Cerebellar cortex (tissue), 1 donor: ENCODE measurements around the gene CARD9.

Experiments
- DNase-seq: peaks from one replicate; pipeline ENCODE4 v3.0.0-alpha.2; 2015; ENCODE audit warnings: low spot score

Gene CARD9

DNA sequence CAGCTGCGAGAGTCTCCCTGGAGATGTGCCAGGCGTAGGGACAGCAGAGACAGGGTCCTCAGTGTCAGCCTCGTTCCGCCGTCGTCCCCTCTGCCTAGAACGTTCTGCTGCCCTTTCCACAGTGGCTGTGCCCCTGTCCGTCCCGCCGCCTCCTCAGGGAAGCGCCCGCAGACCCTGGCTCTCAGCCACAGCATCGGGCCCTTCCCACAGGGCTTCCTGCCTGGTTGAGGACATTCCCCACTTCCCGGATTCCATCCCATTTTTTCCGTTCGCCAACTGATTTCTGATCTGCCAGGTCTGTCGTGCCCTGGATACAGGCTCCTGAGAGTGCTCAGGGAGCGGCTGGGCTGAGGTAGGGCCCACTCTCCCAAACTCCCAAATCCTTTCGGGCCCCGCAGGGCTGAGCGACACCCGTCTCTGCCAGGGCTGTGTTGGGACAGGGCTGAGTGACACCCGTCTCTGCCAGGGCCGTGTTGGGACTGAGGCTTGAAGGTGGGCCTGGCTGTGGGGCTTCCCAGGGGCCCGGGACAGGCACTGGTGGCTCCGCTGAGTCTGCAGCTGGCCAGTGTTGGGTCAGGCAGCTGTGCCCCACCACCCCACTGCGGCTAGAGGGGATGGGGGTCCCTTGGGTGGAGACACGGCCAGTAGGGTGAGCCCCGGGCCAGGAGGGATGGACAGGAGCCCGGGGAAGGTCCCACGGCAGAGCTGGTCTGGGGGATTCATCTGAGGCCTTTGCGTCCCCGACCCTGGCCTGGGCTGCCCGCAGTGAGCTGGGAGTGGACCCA, 25.8 kb downstream of the CARD9 start:
- no peak for DNase-seq

DNA sequence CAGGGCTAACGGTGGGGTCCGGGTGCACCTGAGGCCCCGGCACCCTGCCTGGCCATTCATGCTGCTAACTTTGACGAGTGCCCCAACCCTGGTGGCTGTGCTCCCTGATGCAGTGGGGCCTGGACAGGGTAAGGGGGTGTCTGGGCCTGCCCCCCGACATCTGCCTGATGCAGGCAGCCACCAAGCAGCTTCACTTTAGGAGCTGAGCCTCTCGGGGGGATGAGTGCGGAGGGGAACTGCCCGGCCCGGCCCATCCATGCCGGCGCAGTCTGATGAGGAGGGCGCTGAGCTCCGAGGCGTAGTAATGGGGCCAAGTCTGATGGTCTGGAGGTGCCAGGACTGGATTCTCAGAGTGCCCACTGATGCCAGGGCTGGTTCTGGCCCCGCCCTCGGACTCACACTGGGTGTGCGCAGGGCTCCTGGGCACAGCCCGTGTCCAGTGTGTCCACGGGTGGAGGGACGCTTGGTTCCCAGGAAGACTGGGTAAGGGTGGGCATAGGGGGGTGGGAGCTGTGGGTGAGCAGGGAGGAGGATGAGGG, 26.5 kb downstream of the CARD9 start:
- DNase-seq = peak; percentile 73

DNA sequence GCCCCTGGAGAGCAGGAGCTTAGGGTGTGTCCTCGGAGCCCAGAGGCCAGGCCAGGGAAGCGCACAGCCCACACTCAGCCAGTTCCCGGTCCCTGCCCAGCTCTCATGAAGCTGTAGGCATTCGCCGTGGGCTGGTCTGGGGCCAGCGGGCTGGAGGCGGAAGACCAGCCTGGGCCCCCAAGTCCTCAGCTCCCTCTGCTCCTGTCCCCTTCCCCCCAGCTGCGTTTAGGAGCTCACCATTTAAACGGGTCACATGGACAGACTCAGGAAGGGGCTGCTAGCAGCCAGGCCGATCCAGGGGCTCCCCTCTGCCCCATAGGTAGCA, 27.4 kb downstream of the CARD9 start:
- DNase-seq = no peak

DNA sequence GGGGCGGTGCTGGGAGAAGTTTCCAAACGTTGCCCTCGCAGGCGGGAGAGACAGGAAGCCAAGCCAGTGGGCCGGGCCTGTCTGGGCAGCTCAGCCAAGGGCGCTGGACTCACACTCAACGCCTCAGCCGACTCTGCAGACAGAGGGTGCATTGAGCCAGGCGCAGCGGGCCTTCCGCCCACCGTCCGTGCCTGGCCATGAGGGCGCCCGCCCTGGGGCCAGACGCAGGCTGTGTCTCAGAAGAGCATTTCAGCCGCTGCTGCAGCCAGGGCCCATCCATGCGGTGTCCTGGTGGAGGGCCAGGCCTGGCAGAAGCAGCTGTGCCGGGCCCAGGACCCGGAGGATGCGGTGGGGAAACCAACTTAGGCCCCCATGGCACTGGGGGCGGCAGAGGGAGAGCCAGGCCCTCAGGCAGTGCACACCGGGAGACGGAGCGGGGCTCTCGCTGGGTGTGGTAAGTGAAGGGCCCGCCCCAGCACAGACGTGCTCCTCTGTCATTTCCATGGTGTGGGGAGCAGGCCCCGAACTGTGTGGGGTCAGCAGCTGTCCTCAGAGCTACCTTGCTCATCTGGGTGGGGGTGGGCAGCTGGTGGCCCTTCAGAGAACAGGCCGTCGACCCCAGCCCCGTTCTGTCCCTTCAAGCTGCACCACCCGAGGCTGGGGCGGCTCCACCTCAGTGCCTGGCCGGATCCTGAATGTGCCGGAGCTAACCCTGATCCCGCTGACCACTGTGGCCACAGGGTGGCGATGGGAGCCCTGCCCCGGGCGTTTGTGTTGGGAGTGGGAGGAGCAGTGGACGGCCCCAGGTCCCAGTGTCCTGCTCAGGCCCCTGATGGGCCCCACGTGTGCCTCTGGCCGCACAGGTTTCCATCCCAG, 27.9 kb downstream of the CARD9 start:
- DNase-seq = peak; percentile 74

DNA sequence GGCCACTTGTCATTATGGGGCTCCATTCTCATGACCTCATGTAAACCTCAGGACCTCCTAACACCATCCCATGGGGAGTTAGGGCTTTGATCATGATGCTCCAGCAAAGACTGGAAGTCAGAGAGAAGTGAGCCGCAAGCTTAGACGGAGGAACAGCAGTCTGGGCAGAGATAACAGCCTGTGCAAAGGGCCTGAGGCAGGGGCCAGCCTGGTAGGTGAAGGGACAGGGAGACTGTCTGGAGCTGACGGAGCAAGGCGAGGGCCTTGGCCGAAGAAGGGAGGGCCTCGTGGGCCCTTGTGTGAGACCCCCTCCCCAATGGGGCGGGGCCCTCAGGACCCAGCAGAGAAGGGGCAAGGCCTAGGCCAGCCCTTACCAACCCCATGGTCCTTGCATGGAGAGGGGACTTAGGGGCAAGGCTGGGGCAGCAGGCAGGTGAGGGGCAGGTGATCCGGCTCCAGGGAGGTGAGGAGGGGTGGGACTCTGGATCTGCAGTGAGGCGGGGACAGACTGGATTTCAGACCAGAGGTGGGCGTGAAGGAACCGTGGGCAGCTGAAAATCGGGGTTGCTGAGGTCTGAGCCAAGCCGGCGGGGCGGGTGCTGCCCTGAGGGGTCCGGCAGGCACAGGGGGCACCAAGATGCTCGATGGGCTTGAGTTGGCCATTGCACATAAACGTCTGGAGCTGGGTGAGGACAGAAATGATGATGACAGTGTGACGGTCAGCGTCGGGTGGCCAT, 28.8 kb downstream of the CARD9 start:
- DNase-seq = no peak

DNA sequence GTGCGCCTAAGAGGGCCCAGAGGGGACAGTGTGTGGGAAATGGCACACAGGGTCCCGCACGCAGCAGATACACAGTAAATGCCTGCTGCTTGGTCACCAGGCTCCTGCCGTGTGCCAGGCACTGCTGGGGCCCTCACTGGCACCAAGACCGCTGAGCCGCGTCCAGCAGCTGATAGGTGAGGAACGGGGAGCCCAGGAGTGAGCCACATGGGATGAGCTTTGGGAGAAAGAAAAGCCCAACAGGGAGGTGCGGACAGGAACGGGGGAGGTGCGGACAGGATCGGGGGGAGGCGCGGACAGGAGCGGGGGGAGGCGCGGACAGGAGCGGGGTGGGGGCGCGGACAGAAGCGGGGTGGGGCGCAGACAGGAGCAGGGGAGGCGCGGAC, 29.6 kb downstream of the CARD9 start:
- no peak for DNase-seq

DNA sequence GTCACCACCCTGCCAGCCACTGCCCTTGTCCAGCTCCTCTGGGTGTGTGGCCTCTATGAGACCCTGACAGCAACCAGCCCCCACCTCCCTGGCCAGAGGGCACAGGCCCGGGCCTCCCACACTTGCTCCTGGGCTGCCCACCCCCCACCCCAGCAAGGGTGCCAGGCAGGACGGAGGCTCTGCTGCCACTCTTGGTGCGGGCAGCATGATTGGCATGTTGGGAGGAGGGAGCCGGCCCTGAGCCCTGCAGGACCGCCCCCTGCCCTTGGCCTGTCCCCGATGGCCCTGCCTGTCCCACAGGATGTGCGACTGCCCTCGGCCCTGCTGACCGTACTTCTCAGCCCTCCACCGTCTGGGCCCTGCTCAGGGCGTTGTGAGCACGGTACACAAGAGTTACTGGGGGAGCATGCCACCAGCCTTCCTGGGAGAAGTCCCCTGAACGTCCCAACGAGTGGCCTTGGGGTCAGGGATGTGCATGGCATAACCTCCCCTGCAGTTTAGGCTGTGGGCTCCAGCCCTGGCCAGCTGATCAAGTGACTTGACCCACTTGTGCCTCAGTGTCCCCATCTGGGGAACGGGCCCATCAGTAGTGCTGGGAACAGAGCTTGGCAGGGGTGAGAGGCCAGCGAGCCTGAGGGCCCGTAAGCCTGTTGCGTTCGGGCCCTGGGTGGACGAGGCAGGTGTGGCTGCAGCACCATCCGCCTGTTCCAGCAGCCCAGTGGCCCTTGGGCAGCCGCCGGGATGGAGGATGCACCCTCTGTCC, 30.2 kb downstream of the CARD9 start:
- no peak for DNase-seq

DNA sequence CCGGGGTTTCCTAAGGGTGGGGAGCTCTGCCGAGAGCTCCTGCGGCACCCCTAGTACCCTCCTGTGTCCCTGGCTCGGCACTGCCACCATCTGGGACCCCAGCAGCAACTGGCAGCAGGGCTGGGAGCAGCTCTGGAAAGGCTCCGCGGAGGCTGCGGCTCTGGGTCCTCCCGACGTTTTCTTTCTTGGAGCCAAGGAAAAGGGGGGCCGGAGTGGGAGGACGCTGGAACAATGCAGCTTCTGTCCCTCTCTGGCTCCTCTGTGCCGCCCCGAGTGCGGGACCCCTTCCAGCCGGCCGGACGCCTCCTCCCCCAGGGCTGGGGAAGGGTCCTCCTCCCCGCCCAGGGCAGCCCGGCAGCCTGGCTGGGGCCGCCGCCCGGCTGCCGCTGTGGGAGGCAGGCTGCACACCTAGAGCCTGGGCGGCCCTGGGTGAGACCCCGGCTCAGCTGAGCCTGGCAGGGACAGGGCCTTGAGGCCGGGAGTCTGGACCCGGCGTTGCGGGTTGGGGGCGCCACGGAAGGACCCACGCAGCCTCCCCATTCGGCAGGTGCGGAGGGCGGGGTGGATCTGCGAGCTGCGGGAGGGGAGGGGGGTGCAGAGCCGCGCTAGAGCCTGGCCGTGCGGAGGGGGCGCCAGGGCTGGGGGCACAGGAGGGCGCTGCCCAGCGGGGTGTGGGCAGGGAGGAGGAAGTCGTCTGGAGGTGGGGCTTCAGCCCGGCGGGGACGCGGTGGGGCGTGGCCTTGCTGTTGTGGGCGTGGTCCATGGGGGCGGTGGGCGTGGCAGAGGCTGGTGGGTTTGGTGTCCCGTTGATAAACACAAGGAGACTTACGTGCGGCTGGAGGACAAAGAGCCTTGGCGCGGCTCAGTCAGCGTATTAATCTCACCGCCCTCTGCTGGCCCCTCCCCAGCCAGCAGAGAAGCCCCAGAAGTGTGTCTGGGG, 31.0 kb downstream of the CARD9 start:
- peak; percentile 54 for DNase-seq

DNA sequence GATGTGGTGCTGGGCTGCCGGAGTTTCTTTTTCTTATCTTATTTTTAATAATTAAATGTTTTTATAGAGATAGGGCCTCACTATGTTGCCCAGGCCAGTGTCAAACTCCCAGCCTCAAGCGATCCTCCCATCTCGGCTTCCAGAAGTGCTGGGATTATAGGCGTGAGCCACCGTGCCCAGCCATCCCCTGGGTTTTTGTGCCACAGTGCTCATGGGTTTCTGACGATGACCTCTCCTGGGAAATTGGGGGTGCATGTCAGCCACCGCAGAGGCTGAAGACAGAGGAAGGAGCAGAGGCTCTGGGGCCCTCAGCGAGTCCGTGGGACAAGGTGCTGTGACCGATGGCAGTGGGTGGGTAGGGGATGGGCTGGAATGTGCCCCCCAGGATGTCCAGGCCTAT, 31.7 kb downstream of the CARD9 start:
- no peak for DNase-seq

DNA sequence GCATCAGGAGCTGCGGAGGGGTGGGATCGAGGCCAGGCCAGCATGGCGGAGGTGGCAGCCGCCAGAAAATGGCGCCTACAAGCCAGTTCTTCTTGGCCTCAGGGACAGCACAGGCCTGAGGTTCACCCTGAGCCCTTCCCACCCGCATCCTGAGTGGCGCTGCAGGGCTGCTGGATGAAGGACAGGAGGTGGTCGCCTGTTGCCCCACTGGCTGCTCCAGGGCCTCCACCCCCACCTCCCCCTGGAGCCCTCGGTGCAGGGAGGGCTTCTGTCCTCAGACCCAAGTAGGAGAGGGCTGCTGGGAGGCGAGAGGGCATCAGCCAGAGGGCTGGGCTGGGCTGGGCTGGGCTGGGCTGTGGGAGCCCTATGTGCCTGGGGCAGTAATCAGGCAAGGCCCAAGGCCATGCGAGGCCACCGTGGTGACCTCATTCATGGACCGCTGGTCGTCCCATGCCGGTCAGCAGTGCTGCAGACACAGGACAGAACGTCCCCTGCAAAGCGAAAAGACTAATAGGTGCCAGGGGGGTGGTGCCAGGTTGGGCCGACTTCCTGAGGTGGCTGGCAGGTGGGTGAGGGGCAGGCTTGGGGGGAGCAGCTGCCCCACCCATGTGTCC, 32.3 kb downstream of the CARD9 start:
- DNase-seq = no peak

DNA sequence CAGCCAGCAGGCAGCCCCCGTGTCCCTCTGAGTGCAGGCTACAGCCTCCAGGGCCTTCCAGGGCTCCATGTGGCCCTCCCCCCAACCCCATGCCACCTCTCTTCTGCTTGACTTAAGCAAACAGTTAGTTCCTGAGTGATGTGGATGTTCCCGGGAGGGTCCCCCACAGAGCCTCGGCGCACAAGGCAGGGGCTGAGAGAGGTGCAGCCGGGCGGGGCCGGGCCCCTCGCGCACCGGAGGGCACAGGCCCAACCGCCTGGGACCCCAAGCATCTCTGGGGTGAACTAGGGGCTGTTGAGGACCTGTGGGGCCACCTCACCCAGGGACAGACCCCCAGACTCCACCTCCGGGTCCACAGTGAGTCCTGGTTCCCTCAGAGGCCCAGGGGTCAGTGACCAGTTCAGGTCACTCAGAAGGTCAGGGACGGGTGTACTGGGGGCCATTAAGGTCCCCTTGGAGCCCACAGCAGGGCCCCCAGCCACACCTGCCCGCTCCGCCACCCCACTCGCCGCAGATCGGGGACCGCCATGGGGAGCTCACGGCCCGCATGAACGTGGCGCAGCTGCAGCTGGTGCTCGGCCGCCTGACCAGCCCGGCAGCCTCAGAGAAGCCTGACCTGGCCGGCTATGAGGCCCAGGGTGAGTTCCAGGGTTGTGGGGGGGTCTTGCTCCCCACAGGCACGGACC, 33.0 kb downstream of the CARD9 start:
- DNase-seq = no peak

DNA sequence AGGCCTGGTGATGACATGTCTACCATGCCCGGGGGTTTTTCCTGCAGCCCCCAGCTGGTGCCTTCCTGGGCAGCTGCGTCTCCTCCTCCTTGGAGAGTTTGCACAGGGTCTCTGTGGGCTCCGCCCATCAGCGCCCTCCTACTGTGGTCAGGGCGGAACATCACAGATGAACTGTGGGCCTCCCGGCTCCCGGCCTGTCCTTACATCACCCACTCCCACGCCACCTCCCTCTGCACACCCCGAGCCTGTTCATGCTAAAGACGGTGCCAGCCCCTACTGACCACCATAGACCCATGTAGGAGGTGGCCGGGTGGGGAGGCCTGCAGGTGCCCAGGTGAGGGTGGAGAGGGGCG, 33.5 kb downstream of the CARD9 start:
- DNase-seq = no peak

DNA sequence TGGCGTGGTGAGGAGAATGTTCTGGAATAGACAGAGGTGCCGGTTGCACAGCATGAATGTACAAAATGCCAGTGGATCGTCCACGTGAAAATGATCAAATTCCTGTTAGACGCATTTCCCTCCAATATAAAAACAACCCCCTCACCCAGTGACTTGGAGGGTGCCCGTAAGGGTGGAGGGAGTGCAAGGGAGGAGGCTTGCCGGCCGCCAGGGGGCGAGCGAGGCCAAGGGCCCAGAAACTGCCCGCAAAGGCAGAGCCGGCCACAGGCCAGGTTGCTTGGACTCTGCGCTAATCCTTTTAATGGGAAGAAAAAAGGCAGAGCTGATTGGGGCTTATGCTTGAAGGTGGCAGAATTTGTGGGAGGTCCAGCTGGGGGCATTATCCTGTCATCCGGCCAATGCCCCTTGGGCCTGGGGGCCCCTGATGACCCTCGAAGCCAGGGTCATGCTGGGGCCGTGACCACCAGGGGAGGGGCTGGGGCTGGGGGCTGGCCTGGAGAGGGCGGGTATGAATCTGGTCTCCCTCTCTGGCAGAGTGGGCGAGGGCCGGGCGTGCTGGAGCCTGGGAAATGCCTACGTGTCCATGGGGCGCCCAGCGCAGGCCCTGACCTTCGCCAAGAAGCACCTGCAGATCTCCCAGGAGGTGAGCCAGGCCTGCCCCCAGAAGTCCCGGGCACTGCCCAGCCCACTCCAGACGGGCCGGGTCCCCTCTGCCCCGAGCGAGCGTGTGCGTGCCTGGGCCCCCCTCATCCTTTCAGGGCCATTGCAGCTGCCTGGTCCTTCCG, 34.1 kb downstream of the CARD9 start:
- DNase-seq = peak; percentile 75

DNA sequence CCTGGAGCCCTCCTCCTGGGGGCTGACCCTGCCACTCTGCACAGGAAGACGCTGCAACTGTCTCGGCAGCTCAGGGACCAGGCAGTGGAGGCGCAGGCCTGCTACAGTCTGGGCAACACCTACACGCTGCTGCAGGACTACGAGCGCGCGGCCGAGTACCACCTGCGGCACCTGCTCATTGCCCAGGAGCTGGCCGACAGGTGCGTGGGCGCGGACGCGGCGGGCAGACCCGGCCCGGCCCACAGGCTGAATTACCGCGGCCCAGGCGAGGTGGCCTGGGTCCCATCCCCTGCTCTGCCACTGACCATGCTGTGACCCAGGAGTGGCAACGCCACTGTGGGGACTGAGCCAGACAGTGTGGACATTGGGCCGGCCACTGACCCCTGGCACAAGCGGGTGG, 35.0 kb downstream of the CARD9 start:
- DNase-seq = no peak

DNA sequence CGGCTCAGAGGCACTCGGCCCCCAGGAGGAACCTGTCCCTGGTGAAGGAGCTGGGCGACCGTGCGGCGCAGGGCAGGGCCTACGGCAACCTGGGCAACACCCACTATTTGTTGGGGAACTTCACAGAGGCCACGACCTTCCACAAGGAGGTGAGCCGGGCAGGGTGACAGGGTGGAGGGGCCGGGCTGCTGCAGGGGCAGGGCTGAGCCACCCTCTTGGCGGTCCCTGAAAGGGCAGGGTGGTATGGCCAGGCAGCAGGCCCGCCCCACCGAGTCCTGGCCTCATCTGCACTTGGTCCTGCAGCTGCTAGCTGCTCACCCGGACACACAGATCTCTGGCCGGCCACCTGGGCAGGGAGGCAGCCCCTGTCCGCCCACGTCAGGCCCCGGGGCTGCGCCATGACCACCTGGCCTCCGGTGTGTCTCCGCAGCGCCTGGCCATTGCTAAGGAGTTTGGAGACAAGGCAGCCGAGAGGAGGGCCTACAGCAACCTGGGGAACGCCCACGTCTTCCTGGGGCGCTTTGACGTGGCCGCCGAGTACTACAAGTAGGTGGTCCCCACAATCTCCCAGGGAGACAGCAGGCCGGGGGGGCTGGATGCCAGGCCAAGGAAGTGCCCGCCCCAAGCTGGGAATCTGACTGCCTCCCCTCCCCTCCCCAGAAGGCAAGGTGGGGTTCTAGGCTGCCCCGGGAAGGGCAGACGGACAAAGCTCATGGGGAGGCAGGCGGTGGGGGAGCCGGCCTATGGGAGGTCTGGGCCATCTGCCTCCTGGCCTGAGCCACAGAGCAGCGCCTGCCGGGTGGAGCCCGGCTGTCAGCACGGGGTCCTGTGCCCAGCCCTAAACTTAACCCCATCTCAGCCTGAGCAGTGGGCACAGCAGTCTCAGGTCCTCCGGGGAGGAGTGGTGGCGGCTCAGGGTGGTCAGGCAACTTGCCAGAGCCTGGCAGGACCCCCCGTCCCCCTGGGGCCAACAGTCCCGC, 35.8 kb downstream of the CARD9 start:
- no peak for DNase-seq

DNA sequence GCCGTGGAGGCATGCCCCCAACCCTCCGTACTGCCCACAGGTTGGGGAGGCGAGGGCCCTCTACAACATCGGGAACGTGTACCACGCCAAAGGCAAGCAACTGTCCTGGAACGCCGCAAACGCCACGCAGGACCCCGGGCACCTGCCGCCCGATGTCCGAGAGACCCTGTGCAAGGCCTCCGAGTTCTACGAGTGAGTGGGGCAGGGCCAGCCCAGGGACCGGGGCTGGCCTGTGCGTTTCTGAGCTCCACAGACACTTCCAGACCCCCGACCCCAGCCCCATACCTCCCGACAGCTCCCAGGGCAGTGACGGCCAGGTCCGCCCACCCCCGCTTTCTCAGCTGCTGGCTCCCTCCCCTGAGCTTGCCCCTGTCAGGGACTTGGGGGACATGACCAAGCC, 36.6 kb downstream of the CARD9 start:
- DNase-seq = no peak

DNA sequence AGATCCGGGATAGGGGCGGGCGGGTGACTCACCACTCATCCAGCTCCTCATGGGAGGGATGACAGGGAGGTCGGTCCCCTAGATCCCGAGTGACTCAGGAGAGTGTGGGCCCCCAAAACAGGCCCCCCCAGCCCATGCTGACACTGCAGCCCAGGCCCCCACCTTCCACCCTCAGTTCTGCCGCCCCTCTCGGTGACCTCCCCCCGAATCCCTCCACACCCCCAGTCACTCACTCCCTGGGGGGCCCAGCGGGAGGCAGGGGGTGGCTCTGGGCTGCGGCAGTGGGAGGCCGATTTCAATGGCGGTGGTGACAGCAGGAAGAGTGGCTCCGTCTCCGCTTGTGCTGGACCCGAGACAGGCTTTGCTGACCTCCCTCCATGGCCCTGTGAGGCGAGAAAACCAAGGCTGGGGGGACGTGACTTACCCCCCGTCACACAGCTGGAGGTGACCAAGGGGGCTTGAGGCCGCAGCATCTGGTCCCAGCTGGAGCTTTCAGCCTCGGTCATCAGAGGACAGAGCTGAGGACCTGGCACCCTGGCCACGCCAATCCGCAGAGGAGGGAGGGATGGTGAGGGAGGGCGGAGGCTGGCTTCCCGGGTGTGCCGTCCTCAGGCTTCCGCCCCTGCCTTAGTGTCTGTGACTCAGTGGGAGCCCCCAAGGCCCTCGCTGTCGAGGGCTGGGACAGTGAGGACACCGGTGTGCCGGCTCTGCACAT, 37.2 kb downstream of the CARD9 start:
- DNase-seq = no peak
